NOMO-1 treated with DMSO at 0.1 percent for 48 hours (cell line): ENCODE measurements around the gene C11orf87.

ENCODE experiments used
- DNase-seq: peaks from one replicate; lab custom pipeline; 2025; ENCODE audit not compliant: unreplicated experiment; lab: John Stamatoyannopoulos, UW

The C11orf87 gene

DNA sequence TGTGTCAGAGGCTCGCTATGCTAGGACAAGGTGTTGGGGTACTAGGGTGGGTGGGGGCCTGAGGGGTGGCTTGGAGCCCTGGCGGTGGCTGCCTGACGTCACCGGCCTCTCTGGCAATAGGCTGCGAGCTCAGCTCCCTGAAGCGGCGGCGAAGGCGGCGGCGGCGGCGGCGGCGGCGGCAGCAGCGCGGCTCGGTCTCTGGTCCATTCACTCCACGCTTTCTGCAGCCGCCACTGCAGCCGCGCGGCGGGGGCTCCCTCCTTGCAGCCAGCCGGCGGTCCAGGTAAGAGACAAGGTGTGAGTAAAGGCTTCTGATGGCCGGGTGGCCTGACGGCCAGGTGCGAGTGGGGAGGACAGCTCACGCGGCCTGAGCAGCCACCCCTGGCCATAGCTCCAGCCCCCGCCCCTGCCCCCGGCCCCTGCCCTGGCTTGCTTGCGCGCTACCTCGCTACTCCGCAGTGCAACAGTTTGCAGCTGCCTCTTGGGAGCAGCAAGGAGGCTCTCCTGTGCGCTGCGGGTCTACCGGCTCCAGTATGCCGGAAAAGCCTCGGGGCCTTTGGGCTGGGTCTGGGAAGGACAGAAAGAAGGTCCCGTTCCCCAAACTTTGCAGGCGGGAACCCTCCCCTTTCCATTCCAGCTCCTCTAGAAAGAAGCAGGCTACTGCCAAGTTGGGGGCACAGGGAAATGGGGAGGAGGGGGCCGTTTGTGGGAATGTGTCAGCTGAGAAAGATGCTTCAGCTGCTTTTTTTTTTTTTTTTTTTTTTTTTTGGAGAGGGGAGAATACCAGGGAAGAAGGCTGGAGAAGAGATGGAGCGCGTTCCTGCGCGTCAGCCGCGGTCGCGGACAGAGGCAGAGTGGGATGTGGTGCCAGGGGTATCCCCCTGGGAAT lies at the start of gene C11orf87:
Gene C11orf87, plus strand, starts transcription at position 210 of the 889 bp plus-strand sequence. CDS start 1,444 bp downstream, outside the sequence.
- DNase-seq = no peak

DNA sequence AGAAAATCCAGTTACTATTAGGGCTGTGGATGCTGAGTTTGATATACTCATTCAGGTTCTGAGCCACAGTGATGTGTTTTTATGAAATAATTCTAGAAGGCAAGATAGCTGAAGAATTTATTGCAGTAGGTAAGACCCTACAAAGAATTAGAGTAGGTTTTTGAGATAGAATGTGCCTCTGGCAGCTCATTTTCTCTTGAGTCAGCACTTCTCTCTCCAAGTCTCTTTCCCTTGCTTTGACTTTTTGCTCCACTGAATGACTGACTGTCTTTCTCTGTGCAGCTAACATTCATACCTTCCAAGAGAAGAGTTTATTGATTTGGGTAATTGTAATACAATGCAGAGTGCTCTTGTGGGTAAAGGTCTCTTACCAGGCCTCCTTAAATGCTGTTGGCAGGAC lies 48.0 kb upstream of the C11orf87 start:
- no peak for DNase-seq

DNA sequence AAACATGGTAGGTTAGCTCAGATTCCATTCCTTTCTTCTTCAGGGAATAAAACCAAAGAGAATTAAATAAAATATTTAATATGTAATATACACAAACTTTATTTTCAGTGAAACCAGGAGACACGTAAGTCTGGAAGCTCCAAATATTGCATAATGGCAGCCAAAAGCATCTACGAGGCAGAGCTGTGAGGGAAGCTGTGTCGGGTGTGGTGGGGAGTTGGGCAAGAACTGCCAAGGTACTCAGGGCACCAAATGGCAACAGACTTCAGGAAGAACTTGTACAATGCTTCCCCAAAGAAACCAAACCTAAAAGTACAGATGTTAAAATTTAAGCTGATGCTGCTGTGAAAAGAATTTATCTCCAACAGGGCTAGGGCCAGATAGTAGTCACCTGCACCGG lies 47.5 kb upstream of the C11orf87 start:
- DNase-seq = no peak

DNA sequence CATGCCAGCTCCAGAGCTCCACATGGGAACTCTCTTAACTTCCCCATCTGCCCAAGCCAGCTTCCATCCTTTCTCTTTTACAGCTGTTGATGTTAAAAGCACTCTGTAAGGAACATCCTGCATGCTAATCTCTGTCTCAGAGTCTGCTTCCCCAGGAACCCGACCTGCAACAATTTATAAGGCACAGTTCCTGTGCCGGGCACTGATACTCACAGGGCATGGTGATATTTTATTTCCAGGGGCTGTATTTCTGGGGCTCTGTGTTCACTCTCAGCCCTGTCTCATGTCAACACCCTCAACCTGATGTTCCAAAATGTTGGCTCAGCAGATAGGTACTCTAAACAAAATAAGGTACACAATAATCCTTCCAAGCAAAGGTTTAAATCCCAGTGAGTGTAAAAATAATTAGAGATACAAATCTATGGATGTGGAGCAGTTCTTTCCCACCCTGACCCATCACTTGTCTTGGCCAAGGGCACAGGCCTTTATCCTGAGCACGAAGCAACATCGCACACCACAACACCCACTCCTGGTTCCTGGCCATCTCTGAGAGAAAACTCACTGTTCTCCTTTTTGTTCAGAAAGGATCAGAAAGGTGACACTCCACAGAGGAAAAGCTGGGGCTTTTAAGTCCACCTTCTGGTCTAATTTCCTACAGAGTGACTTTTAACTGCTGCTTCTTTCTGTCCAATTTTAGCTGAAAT lies 44.8 kb upstream of the C11orf87 start:
- DNase-seq = no peak

DNA sequence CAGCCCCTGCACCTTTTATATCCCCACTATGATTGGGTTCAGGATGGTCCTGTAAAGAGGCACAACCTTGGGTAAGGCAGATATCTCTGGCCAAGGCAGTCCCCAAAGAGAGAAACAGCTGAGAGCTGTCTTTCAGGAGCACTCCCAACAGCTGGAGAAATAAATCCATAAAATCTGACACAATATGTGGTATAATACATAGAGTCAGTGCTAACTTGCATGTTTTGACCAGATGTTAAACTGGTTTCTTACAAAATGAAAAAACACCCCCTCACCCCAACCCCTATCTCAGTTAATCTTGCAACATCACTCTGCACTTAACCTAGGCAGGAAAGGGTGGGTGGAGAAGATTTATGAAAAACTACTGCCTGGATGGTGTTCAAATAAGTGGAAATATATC lies 44.0 kb upstream of the C11orf87 start:
- no peak for DNase-seq

DNA sequence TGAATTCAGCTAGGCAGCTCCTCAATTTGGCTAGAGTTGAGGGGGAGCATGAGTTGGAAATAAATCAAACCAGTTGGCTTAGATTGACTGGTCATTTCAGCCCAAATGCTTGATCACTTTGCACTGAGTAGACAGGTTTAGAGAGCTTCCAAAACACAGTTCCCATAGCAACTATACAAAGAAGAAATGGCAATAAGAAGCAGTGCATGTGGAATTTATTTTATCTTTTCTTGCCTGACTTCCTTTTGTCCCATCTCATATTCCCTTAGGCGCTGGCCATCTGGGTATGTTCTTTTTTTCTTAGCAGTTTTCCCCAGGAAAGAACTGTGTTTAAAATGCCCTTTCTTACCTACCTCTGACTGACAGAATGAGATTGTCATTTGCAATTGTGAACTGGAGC lies 38.7 kb upstream of the C11orf87 start:
- no peak for DNase-seq

DNA sequence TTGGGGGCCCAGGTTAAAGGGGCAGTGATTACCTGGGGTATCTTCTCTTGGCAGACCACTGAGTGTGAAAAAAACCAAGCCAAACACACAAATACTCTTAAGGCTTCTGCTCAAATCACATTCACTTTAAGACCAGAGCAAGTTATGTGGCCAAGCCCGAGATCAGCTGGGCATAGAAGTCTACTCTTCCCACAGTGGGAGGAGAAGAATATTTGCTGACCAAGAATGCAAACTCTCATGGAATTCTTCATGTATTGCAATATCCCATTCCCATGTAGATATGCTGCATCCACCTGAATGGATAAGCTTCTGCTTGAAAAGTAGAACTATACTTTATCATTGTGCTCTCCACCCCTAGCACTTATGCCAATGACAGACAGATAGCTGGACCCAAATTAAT lies 37.1 kb upstream of the C11orf87 start:
- no peak for DNase-seq

DNA sequence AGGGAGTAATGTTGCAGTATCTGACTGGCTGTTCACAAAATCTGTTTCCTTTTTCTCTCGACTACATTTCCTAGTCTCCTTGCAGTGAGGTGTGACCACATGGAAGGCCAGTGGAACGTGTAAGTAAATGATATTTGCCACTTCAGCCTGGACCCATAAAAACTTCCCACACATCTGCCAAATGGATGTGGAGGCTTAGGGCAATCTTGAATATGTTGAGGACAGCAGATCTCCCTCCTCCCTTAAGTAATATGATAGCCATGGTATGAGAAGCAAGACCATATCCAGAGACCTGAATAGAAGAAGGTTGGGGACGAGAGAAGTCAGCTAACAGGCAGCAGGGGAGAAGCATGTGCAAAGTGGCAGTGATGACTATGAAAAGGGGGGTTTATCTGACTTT lies 33.0 kb upstream of the C11orf87 start:
- DNase-seq = no peak

DNA sequence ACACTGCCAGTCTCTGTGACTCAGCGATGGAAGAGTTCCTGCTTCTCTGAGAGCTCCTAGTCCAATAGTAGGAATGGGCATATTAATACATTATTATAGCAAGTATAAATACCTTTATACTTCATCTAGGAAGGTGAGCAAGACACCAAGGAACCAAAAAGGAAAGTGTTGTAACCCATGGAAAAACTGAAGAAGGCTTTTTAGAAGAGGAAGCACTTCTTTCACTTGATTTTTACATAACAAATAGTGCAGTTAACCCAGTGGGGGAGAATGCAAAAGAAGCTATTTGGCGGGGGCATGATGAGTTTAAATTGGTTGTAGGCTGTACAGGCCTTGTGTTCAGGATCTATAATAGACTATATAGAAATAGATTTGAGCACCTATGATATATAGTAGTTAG lies 31.2 kb upstream of the C11orf87 start:
- DNase-seq = no peak

DNA sequence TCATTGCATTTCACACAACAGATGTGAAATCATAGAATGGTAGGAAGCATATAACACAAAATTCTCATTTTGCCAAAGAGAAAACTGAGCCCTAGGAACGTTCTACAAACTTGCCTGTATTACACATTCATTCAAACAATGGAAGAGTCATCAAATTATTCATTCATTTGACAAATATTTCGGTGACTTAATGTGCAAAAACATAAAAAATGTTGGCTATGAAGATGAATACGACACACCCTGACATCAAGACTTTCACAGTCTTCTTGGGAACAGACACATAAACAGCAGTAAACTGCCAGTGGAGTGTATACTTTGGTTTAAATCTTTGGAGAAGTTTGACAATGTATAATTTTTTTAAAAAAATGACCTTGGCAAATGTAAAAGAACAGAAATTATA lies 20.4 kb upstream of the C11orf87 start:
- DNase-seq = no peak

DNA sequence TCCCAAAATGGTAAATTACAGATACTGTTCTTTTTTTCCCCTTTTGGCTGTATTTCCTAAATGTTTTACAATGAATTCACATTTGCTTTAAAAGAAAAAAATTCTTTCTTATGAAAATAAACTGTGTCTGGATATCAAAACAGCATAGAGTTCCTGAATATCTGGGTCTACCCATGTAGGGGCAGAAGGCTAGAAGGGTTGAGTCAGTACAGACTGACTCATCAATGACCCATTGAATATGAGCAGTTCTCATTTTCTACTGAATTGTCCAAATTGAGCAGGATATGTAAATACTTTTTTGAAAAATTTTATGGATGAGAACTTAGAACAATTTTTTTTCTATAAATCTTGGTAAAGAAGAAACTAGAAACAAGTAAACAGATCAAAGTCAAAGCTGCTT lies 16.3 kb upstream of the C11orf87 start:
- no peak for DNase-seq

DNA sequence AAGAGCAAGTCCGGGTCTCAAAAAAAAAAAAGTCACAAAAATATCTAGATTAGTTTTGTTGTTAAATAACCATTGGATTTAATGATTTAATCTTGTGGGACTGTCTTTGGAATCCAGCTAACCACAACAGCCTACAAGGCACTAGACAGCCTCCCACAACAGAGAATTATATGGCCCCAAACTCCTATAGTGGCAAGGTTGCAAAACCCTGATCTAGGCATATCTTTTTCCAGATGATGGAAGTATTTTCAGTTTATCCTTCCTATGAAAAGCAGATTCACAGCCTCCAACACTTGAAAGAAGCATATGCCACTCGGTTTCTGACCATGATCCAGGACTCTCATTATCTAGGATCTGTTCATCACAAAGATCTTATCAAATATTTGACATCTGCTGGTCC lies 5.4 kb upstream of the C11orf87 start:
- DNase-seq = no peak

DNA sequence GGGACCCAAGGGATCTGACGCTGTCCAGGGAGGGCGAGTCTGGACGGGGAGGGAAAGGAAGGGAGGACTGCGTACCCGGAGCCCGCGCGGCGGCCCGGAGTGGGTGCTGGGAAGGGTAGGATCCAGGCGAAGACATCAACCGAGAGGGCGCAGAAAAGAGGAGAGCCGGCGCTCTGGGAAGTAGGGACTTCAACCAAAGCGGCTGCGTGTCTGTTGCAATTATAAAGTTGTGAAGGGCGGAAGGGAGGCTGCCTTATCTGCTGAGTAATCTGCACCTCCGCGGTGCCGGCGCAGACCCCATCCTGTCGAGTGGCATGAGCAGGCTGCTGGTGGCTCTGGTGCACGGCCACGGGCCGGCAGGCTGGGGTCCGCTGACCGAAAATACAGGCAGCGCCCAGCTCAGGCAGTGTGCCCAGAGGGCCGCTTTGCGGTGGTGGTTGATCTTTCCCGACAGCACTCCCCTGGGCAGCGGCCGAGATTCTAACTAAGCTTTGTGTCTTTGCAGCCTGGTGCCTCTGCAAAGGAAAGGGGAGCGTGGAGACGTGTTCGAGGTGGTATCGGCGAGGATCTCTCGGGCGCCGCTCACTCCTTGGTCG lies 978 bp downstream of the C11orf87 start:
- DNase-seq = no peak

DNA sequence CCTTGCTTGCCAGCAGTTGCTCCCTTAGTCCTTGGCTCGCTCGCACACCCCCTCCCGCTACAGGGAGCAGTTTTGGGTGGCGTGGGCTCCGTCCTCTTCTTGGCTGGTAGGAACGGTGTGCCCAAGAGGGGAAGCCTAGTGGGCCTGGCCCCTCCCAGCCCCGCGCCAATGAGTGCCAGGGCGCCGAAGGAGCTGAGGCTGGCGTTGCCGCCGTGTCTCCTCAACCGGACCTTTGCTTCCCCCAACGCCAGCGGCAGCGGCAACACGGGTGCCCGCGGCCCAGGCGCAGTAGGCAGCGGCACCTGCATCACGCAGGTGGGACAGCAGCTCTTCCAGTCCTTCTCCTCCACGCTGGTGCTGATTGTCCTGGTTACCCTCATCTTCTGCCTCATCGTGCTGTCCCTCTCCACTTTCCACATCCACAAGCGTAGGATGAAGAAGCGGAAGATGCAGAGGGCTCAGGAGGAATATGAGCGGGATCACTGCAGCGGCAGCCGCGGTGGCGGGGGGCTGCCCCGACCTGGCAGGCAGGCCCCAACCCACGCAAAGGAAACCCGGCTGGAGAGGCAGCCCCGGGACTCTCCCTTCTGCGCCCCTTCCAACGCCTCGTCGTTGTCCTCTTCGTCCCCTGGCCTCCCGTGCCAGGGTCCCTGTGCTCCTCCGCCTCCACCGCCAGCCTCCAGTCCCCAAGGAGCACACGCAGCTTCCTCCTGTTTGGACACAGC lies 1.6 kb downstream of the C11orf87 start:
- DNase-seq = no peak

DNA sequence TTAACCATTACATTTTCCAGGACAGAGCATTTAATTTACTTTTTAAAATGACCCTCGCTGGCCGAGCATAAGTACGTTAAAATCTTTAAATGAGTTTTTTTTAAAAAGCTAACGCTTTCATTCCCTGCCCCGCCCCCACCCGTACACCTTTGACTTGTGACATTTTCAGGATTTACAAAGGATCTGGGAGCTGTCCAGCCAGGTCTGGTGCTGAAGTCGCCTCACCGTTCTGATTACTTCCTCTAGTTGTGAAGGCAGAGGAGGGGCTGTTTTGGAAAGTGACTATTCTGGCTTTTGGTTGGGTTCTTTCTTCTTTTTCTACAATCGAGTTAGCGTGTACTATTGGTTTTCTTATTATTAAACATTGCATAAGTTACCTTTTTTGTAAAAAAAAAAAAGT lies 2.9 kb downstream of the C11orf87 start:
- no peak for DNase-seq

DNA sequence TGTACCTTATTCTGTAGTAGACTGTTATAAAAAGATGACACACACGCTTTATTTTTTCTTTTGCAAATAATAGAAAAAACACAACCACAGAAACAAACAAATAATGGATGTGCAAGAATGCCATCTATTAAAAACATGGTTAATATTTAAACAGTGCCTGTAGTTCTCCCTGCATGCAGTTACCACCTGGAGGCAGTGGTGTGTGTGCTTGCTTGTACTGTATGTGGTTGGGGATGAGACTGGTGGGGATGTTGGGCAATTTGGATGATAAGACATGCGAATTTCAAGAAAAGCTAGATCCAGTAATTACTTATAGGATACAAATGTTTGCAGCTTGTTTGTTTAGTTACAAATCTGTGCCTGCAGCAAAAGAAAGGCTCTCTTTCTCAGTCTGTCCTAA lies 3.6 kb downstream of the C11orf87 start:
- DNase-seq = no peak

DNA sequence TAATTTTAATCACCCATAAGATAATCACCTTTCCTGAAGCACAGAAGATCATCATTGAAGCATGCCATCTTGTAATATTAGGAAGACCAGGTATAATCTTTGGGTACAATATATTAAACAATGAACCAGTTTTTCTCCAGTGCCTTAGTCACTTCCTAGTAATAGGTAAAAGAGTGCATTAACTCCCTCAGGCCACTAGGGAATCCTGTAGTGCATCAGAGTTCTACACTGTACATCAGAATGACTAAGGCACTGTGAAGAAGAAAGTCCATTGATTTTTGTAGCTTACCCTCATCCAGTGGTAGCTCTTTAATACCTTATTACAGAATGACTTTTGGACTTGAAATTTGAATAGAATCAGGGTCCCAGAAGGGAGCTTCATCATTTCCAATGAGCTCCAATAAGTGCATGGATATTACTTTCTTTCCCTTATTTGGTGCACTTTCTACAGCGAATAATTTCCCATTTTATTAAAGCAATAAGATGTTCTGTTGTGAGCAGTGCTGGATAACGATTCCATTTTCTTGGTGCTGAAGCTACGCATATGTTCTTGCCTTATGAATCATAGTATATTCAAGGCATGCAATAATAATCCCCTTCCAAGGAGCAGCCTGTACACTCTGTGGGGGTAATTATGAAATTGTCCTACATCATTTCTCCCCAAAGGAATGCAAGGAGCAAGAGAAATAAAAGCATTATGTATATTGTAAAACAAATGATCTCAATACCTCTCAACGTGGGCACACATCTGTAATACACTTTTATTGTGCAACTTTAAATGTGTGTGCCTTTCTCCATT lies 4.7 kb downstream of the C11orf87 start:
- DNase-seq = no peak

DNA sequence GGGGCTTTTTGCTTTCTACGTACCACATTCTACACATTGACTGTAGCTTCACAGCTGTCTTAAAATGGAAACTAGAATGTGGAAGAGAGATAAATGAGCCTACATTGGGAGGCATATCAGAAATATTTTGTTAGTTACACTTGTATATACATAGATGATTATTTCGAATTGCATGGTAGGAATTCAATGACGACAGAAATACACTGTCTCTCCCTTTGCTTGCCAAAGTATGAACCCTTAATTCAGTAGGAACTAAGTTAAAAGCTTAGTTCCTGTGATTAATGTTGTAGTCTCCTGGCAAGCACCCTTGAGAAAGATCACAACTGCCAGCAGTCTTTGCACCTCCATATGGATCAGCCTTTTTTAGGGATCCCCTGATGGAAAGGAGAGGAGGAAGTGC lies 10.1 kb downstream of the C11orf87 start:
- no peak for DNase-seq

DNA sequence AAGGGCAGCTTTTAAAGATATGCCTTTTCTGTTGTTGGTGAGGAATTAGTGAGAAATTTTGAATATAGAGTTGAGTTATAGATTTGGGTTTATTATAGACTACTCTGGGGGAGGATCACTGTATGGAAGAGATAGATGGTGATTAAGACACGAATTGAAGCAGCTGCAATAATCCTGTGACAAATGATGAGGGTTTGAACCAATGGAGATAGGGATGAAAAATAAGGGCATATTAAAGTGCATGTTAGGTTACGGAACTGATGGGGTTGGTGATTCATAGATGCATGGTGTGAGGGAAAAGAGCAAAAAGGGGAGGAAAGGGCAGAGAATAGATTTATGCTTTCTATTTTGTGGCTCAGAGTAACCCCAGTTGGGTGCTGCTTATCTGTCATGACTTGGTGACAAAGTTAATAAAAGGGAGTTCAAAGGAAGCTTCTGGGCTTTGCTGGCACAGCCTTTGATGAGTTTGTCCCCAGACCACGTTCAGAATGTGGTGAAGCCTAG lies 11.8 kb downstream of the C11orf87 start:
- no peak for DNase-seq

DNA sequence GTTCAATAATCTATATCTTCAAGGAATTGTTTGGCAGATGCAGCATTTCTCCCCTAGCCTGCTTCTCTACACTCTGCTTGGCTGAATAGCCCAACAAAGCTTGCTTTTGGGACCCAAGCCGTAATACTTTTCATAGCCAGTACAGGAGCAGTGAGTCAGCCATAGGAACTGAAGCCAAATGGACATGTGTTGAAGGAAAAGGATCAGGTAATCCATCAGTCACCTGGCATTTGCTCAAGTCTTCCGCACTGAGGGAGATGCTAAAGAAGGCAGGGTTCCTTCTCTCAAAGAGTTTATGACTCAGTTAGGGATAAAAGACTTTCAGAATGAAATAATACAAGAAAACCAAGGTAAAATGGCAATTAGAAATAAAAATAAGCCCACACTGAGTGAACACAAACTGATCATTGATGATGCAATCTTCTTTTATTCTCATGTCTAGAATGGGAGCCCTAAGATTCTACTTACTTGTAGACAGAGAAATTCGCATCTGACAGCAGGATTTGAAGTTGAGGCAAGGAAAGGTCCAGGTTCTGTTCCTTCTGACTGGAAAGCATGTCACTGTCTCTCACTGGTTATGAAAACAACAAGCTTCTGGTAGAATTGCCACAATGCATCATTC lies 13.2 kb downstream of the C11orf87 start:
- no peak for DNase-seq
